K562 (cell line): ENCODE measurements around the gene B4GALT1. TPM values are rescaled to one million over a fixed set of nuclear protein-coding genes. Genes with fewer than 3 reads are reported as not detected.
A peak's percentile ranks its signal among the peaks of the same experiment; 100 is the strongest.

Experiments
- ATAC-seq: fragments of 200-7000 bp; cut with Tn5 transposase; 3 replicates; pipeline ENCODE4 v1.9.1; 2020; ENCODE audit warnings: moderate library complexity
- BruUV-seq: library from RNA; stranded (reverse); fragments of 400-500 nt; replicated peaks from 2 replicates; lab custom pipeline; 2021; lab: Mats Ljungman, UMichigan
- CTCF ChIA-PET: fragments of 300-600 bp; formaldehyde crosslinking; extraction: SDS; loops from one replicate; lab custom pipeline; 2021; ENCODE audit warnings: low intra/inter-chr PET ratio; lab: Yijun Ruan, JAX
- POLR2A ChIA-PET: fragments of 300-600, 350-650 bp; sonication (Branson Sonifier 250); formaldehyde crosslinking; extraction: SDS; loops from one replicate; lab custom pipeline; 2021; ENCODE audit warnings: antibody characterized with exemption, inconsistent platforms; lab: Yijun Ruan, JAX
- DNase-seq, 4 experiments: peaks; one replicate each; pipeline versions ENCODE4 v3.0.0 to v3.0.0-alpha.2; 2011 to 2018; ENCODE audit warnings: low spot score in 3 of 4, mixed read lengths in 3 of 4; ENCODE audit errors: extremely low read depth in 1 of 4
- FAIRE-seq: peaks from 2 replicates; lab custom pipeline; 2011; peaks lifted over from hg19 to GRCh38; lab: Jason Lieb, UNC
- H2AFZ ChIP-seq: 2 replicates; pipeline ENCODE4 v1.6.0; 2011; ENCODE audit warnings: low read depth, low read length, control low read depth, inconsistent platforms
- H3K27ac ChIP-seq: fragments of 200-600 bp; 3 replicates; pipeline ENCODE4 v1.8.0; 2011; ENCODE audit warnings: low read depth, mild to moderate bottlenecking, control low read depth, inconsistent platforms, low read length, moderate library complexity, mixed read lengths; ENCODE audit errors: extremely low read depth
- H3K27me3 ChIP-seq, 2 experiments: fragments of 300-600 bp in 1 of 2; 2 replicates in 1 of 2; 3 replicates in 1 of 2; pipeline versions ENCODE4 v1.6.0 to v1.8.0; 2011; ENCODE audit warnings: inconsistent platforms in 2 of 2, low read length in 2 of 2, mild to moderate bottlenecking in 1 of 2, mixed read lengths in 1 of 2, moderate library complexity in 1 of 2; ENCODE audit not compliant: control insufficient read depth in 2 of 2, insufficient read depth in 2 of 2
- H3K36me3 ChIP-seq: fragments of 300-600 bp; 3 replicates; pipeline ENCODE4 v1.8.0; 2011; ENCODE audit warnings: mild to moderate bottlenecking, low read length, inconsistent platforms; ENCODE audit not compliant: control insufficient read depth, insufficient read depth
- H3K4me1 ChIP-seq, 2 experiments: fragments of 200-600 bp in 1 of 2; replicated peaks in 1 of 2; 2 replicates in 1 of 2; 3 replicates in 1 of 2; pipeline versions ENCODE4 v1.5.1 to v1.8.0; 2011; ENCODE audit warnings: inconsistent platforms in 2 of 2, low read length in 2 of 2, mild to moderate bottlenecking in 1 of 2, mixed read lengths in 1 of 2, moderate library complexity in 1 of 2; ENCODE audit not compliant: control insufficient read depth in 2 of 2, insufficient read depth in 2 of 2
- H3K4me2 ChIP-seq: 2 replicates; pipeline ENCODE4 v1.6.1; 2011; ENCODE audit warnings: low read length, control low read depth, inconsistent platforms, mixed read lengths; ENCODE audit not compliant: insufficient read depth
- H3K4me3 ChIP-seq: fragments of 200-600 bp; sonication (generic), shearing (Covaris generic); 2 replicates; pipeline ENCODE4 v1.5.1; 2016; ENCODE audit warnings: control low read depth, inconsistent platforms
- H3K79me2 ChIP-seq: fragments of 200-600 bp; 3 replicates; pipeline ENCODE4 v1.8.0; 2011; ENCODE audit warnings: low read length, inconsistent platforms; ENCODE audit not compliant: control insufficient read depth, insufficient read depth
- H3K9ac ChIP-seq, 2 experiments: 2 replicates each; pipeline versions ENCODE4 v1.6.0 to v1.6.1; 2011; ENCODE audit warnings: low read depth in 2 of 2, low read length in 2 of 2, control low read depth in 1 of 2, inconsistent platforms in 1 of 2, mild to moderate bottlenecking in 1 of 2, mixed read lengths in 1 of 2; ENCODE audit not compliant: insufficient read depth in 1 of 2
- H3K9me1 ChIP-seq: one replicate; pipeline ENCODE4 v1.6.0; 2011; ENCODE audit warnings: inconsistent platforms, mild to moderate bottlenecking, low read length, moderate library complexity; ENCODE audit not compliant: control insufficient read depth, insufficient read depth
- H3K9me3 ChIP-seq: replicated peaks from 2 replicates; pipeline ENCODE4 v1.5.1; 2011; ENCODE audit warnings: low read depth, low read length, inconsistent platforms; ENCODE audit not compliant: control insufficient read depth, insufficient read depth
- H4K20me1 ChIP-seq: replicated peaks from 2 replicates; pipeline ENCODE4 v1.6.1; 2011; ENCODE audit warnings: low read length, inconsistent platforms, mixed read lengths; ENCODE audit not compliant: control insufficient read depth, insufficient read depth
- FOSL1 ChIP-seq: fragments of 200-800 bp; sonication (Bioruptor generic); conservative IDR thresholded peaks from 2 replicates; pipeline ENCODE4 v1.6.1; 2016; ENCODE audit warnings: missing genetic modification characterization, missing compliant biosample characterization
- JUND ChIP-seq, 2 experiments: IDR thresholded peaks; 2 replicates in 1 of 2; 3 replicates in 1 of 2; pipeline ENCODE4 v1.6.1; 2011; ENCODE audit warnings: borderline replicate concordance in 2 of 2, low read depth in 2 of 2, low read length in 2 of 2, improper control_type of control experiment in 1 of 2, missing biosample characterization in 1 of 2, missing genetic modification characterization in 1 of 2, missing genetic modification reagents in 1 of 2
- RFX5 ChIP-seq: IDR thresholded peaks from 2 replicates; pipeline ENCODE4 v1.6.1; 2011; ENCODE audit warnings: low read depth, mild to moderate bottlenecking, improper control_type of control experiment, low read length
- SMARCA5 ChIP-seq: fragments of 450-650 bp; IDR thresholded peaks from 2 replicates; pipeline ENCODE4 v1.6.1; 2016
- SMARCE1 ChIP-seq: fragments of 450-650 bp; IDR thresholded peaks from 2 replicates; pipeline ENCODE4 v1.7.1; 2016; ENCODE audit warnings: mild to moderate bottlenecking
- WGBS: fragments of 100-300 bp; shearing (Covaris generic); methylation state at CpG from one replicate; pipeline ENCODE4 v1.1.6; 2016; ENCODE audit warnings: low coverage, mixed read lengths; ENCODE audit not compliant: insufficient coverage; ENCODE audit errors: missing lambda C conversion rate; 5-methylcytosine and 5-hydroxymethylcytosine counted together
- in situ Hi-C: fragments of 300-500 bp; cut with MboI; formaldehyde crosslinking; loops from 4 replicates; pipeline ENCODE4 v1.15.0; 2018; ENCODE audit warnings: inconsistent platforms, mixed read lengths
- intact Hi-C: fragments of 100-400 bp; cut with micrococcal nuclease; formaldehyde crosslinking; loops from 2 replicates; pipeline ENCODE4 v1.14.2; 2022
- polyA plus RNA-seq, 8 experiments: library from polyadenylated mRNA; depleted of rRNA in 4 of 8; stranded (reverse) in 5 of 8; unstranded in 3 of 8; fragments of >200 nt; fragmentation: Nextera tagmentation in 2 of 8; fragmentation: Illumina TruSeq in 1 of 8; extraction: Ambion mirVana in 2 of 8; extraction: Trizol in 1 of 8; gene quantifications; 2 replicates each; pipeline versions ENCODE4 v1.2.1 to v1.2.3, GENCODE V29; 2011 to 2014; ENCODE audit warnings: inconsistent platforms in 1 of 8, missing spikeins in 1 of 8
- total RNA-seq, 7 experiments: library from RNA; depleted of rRNA in 6 of 7; stranded (reverse); fragments of >200 nt in 6 of 7; fragmentation: Illumina TruSeq in 2 of 7; extraction: Trizol in 2 of 7; gene quantifications; 2 replicates each; pipeline versions ENCODE4 v1.2.1 to v1.2.3, GENCODE V29; 2011 to 2021; ENCODE audit warnings: low replicate concordance in 1 of 7
- TF ChIP-seq, protein P1 (sequence below): fragments of 200-800 bp; sonication (Bioruptor generic); IDR thresholded peaks from 2 replicates; pipeline ENCODE4 v1.6.1; 2016; ENCODE audit warnings: missing genetic modification characterization, missing compliant biosample characterization
- TF ChIP-seq, protein P2 (sequence below): sonication (generic); formaldehyde crosslinking; IDR thresholded peaks from 2 replicates; pipeline ENCODE4 v1.8.0; 2023; ENCODE audit warnings: missing genetic modification reagents, mild to moderate bottlenecking, borderline replicate concordance

The B4GALT1 gene
- total and polyA plus RNA-seq, 9 of the 15 experiments (the other 6 are each of a cell fraction or from before 2014, with no cell fraction given): 4.1 to 26.8 (median 7.1) TPM

GRCh38 chr9:33125871-33126823, 41.0 kb downstream of the B4GALT1 start:
- DNase-seq (peak in 3 of 4 experiments; percentile 27 to 44 (median 28)), FAIRE-seq (peak; percentile 81), ATAC-seq (peak; percentile 85)
- no peak overlapping the region for H3K9ac ChIP-seq
- H3K4me2 ChIP-seq: no peak overlapping the region
- H3K27ac ChIP-seq: no peak overlapping the region; the same call in 2 of the 3 replicates
- POLR2A ChIA-PET: interaction anchor here (0.7 to 1.9 kb wide), 3 partner anchors 9 to 14 kb away, joined by 3 to 6 read pairs (median 5); no protein-coding TSS in a partner anchor
- H3K36me3 ChIP-seq: peaks cover 39% of the 10 kb centered on the region; the same call in 2 of the 3 replicates
- WGBS: 14% methylated on average over 5 of the region's 8 CpGs
- no peaks in the 10 kb centered on the region for H3K9me1 ChIP-seq
- no peaks in the 10 kb centered on the region for H3K79me2 ChIP-seq
- peaks cover 0 to 6% of the 10 kb centered on the region in 2 experiments; a peak in 3 of 5 replicates for H3K4me1 ChIP-seq
- peaks cover 1% of the 10 kb centered on the region; the same call in 1 of the 2 replicates for H4K20me1 ChIP-seq
- in situ Hi-C loops (no loop called here), intact Hi-C loops (no loop called here)
- no peak overlapping the region for H3K4me3 ChIP-seq
- H3K9me3 ChIP-seq: no peaks in the 10 kb centered on the region
- no peak overlapping the region for H2AFZ ChIP-seq
- H3K27me3 ChIP-seq: no peaks in the 10 kb centered on the region
- BruUV-seq: no TSS peak
- CTCF ChIA-PET: no interaction called here
- TF ChIP-seq SMARCE1 (no peak), FOSL1 (tag) (peak; percentile 62), RFX5 (no peak), JUND (IDR thresholded peaks at IDR 0.05; ENCODE audit: borderline replicate concordance, low read depth, low read length) (peak; percentile 62; the same call in 1 of the 2 replicates), JUND (tag; IDR thresholded peaks at IDR 0.05; ENCODE audit: borderline replicate concordance, low read depth, low read length) (peak; percentile 52; the same call in 1 of the 3 replicates), SMARCA5 (no peak)
- TF ChIP-seq, protein P1, sequence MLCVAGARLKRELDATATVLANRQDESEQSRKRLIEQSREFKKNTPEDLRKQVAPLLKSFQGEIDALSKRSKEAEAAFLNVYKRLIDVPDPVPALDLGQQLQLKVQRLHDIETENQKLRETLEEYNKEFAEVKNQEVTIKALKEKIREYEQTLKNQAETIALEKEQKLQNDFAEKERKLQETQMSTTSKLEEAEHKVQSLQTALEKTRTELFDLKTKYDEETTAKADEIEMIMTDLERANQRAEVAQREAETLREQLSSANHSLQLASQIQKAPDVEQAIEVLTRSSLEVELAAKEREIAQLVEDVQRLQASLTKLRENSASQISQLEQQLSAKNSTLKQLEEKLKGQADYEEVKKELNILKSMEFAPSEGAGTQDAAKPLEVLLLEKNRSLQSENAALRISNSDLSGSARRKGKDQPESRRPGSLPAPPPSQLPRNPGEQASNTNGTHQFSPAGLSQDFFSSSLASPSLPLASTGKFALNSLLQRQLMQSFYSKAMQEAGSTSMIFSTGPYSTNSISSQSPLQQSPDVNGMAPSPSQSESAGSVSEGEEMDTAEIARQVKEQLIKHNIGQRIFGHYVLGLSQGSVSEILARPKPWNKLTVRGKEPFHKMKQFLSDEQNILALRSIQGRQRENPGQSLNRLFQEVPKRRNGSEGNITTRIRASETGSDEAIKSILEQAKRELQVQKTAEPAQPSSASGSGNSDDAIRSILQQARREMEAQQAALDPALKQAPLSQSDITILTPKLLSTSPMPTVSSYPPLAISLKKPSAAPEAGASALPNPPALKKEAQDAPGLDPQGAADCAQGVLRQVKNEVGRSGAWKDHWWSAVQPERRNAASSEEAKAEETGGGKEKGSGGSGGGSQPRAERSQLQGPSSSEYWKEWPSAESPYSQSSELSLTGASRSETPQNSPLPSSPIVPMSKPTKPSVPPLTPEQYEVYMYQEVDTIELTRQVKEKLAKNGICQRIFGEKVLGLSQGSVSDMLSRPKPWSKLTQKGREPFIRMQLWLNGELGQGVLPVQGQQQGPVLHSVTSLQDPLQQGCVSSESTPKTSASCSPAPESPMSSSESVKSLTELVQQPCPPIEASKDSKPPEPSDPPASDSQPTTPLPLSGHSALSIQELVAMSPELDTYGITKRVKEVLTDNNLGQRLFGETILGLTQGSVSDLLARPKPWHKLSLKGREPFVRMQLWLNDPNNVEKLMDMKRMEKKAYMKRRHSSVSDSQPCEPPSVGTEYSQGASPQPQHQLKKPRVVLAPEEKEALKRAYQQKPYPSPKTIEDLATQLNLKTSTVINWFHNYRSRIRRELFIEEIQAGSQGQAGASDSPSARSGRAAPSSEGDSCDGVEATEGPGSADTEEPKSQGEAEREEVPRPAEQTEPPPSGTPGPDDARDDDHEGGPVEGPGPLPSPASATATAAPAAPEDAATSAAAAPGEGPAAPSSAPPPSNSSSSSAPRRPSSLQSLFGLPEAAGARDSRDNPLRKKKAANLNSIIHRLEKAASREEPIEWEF (CRISPR knock-in tag): no peak
- TF ChIP-seq, protein P2, sequence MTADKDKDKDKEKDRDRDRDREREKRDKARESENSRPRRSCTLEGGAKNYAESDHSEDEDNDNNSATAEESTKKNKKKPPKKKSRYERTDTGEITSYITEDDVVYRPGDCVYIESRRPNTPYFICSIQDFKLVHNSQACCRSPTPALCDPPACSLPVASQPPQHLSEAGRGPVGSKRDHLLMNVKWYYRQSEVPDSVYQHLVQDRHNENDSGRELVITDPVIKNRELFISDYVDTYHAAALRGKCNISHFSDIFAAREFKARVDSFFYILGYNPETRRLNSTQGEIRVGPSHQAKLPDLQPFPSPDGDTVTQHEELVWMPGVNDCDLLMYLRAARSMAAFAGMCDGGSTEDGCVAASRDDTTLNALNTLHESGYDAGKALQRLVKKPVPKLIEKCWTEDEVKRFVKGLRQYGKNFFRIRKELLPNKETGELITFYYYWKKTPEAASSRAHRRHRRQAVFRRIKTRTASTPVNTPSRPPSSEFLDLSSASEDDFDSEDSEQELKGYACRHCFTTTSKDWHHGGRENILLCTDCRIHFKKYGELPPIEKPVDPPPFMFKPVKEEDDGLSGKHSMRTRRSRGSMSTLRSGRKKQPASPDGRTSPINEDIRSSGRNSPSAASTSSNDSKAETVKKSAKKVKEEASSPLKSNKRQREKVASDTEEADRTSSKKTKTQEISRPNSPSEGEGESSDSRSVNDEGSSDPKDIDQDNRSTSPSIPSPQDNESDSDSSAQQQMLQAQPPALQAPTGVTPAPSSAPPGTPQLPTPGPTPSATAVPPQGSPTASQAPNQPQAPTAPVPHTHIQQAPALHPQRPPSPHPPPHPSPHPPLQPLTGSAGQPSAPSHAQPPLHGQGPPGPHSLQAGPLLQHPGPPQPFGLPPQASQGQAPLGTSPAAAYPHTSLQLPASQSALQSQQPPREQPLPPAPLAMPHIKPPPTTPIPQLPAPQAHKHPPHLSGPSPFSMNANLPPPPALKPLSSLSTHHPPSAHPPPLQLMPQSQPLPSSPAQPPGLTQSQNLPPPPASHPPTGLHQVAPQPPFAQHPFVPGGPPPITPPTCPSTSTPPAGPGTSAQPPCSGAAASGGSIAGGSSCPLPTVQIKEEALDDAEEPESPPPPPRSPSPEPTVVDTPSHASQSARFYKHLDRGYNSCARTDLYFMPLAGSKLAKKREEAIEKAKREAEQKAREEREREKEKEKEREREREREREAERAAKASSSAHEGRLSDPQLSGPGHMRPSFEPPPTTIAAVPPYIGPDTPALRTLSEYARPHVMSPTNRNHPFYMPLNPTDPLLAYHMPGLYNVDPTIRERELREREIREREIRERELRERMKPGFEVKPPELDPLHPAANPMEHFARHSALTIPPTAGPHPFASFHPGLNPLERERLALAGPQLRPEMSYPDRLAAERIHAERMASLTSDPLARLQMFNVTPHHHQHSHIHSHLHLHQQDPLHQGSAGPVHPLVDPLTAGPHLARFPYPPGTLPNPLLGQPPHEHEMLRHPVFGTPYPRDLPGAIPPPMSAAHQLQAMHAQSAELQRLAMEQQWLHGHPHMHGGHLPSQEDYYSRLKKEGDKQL (CRISPR knock-in tag): no peak
